Neutrophil (primary cell): ENCODE data around the gene RNASE7.

Source experiments
- H3K27ac ChIP-seq: fragments of 200-600 bp; sonication (generic); 2 replicates; pipeline ENCODE4 v1.5.1; 2016; ENCODE audit warnings: mild to moderate bottlenecking, moderate library complexity
- H3K27me3 ChIP-seq: fragments of 200-600 bp; sonication (generic); 2 replicates; pipeline ENCODE4 v1.6.0; 2016; ENCODE audit warnings: mild to moderate bottlenecking
- H3K36me3 ChIP-seq: fragments of 200-600 bp; sonication (generic); 2 replicates; pipeline ENCODE4 v1.5.1; 2017
- H3K4me1 ChIP-seq, 2 experiments: fragments of 200-600 bp in 1 of 2; sonication (generic) in 1 of 2; 1 replicate in 1 of 2; 2 replicates in 1 of 2; pipeline versions ENCODE4 v1.5.1 to v1.6.1; 2013 to 2016; ENCODE audit warnings: low read depth in 1 of 2, low read length in 1 of 2, mild to moderate bottlenecking in 1 of 2, moderate library complexity in 1 of 2; ENCODE audit not compliant: control insufficient read depth in 1 of 2, insufficient read depth in 1 of 2
- H3K4me3 ChIP-seq, 2 experiments: fragments of 200-600 bp in 1 of 2; sonication (generic) in 1 of 2; 1 replicate in 1 of 2; 2 replicates in 1 of 2; pipeline ENCODE4 v1.5.1; 2013 to 2016; ENCODE audit warnings: low read depth in 1 of 2, low read length in 1 of 2, mild to moderate bottlenecking in 1 of 2, moderate library complexity in 1 of 2
- H3K9me3 ChIP-seq: fragments of 200-600 bp; sonication (generic); 2 replicates; pipeline ENCODE4 v1.5.1; 2016
- TF ChIP-seq, protein P1 (sequence below): fragments of 200-600 bp; sonication (generic); IDR thresholded peaks from 2 replicates; pipeline ENCODE4 v1.5.1; 2016; ENCODE audit warnings: antibody characterized with exemption

Gene RNASE7, protein sequence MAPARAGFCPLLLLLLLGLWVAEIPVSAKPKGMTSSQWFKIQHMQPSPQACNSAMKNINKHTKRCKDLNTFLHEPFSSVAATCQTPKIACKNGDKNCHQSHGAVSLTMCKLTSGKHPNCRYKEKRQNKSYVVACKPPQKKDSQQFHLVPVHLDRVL

DNA sequence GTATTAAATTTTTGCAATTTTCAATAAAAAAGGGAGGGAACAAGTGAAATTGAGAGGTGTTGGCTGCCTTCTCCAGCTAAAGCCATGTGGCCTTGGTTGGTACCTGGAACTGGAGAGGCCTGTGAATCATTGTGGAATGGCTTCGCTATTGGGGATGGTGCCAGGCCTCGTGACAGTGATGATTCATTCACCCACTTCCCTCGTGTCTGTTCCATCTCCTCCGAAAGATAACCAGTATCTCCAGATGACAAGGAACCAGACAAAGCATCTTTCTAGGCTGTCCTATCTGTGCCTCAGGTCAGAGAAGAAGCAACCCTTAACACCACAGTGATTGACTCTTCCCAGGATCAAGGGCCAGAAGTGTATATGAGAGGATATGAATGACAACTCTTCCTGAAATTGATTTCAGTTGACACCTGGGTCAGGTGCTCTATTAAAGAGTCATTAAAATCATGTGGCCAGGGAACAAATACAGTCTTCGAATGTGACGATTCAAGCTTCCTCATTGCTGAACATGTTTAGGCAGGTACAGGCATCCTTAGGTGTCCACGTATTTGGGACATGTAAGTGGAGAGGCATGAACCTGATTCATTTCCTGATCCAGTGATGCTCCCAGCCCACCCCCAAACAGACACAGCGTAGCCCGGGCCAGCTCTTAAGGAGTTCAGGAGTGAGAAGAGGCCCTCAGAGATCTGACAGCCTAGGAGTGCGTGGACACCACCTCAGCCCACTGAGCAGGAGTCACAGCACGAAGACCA is at the start of gene RNASE7:
Gene RNASE7, plus strand, starts transcription at position 687 of the 758 bp plus-strand sequence. CDS start 631 bp downstream, outside the sequence.
- peaks cover 37% of the 10 kb centered on the region for H3K27me3 ChIP-seq
- TF ChIP-seq, protein P1, sequence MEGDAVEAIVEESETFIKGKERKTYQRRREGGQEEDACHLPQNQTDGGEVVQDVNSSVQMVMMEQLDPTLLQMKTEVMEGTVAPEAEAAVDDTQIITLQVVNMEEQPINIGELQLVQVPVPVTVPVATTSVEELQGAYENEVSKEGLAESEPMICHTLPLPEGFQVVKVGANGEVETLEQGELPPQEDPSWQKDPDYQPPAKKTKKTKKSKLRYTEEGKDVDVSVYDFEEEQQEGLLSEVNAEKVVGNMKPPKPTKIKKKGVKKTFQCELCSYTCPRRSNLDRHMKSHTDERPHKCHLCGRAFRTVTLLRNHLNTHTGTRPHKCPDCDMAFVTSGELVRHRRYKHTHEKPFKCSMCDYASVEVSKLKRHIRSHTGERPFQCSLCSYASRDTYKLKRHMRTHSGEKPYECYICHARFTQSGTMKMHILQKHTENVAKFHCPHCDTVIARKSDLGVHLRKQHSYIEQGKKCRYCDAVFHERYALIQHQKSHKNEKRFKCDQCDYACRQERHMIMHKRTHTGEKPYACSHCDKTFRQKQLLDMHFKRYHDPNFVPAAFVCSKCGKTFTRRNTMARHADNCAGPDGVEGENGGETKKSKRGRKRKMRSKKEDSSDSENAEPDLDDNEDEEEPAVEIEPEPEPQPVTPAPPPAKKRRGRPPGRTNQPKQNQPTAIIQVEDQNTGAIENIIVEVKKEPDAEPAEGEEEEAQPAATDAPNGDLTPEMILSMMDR, result no peak
- no peak within 1 kb of the TSS for H3K4me3 ChIP-seq
- H3K27ac ChIP-seq, result no peak within 1 kb of the TSS
- H3K4me1 ChIP-seq, result no peaks in the 10 kb centered on the region
- H3K36me3 ChIP-seq, result no peaks in the 10 kb centered on the region
- no peaks in the 10 kb centered on the region for H3K9me3 ChIP-seq

DNA sequence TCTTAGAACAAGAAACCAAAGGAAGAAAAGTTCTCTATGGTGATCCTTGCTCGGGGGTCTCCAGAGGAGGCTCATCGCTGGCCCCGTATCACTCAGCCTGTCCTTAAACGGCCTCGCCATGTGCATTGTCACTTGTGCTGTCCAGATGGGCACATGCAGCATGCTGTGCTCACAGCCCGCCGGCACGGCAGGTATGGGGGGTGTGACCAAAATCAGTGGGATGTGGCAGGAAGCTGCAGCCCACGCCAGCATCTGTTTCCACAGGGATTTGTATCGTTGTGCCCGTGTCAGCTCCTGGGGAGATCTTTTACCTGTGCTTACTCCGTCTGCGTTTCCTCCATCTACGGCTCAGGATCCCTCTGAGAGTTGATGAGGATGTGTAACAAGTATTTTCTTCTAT is 45.6 kb upstream of the RNASE7 start:
- Histone ChIP-seq H3K27ac (no peak overlapping the region), H3K4me1 (no peaks in the 10 kb centered on the region), H3K9me3 (no peaks in the 10 kb centered on the region), H3K4me3 (no peak overlapping the region), H3K27me3 (no peaks in the 10 kb centered on the region), H3K36me3 (peaks cover 61% of the 10 kb centered on the region)
- TF ChIP-seq, protein P1, result no peak

DNA sequence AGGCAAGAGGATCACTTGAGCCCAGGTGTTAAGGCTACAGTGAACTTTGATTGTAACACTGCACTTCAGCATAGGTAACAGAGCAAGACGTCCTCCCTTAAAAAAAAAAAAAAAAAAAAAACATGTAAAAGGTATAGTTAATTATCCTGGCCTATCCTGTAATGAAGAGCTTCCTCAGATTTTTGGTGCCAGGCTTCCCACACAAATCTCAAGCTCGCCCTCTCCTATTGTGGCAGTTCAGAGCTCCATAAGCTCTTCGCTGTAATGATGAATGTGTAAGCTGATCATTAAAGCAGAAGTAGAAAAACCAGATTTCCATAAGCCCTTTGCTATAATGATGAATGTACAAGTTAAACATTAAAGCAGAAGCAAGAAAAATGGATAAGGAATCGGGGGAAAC is 45.0 kb upstream of the RNASE7 start:
- H3K27ac ChIP-seq, result no peak overlapping the region
- H3K9me3 ChIP-seq, result no peaks in the 10 kb centered on the region
- peaks cover 58% of the 10 kb centered on the region for H3K36me3 ChIP-seq
- no peak overlapping the region for H3K4me3 ChIP-seq
- no peaks in the 10 kb centered on the region for H3K4me1 ChIP-seq
- TF ChIP-seq, protein P1, result no peak
- H3K27me3 ChIP-seq, result no peaks in the 10 kb centered on the region

DNA sequence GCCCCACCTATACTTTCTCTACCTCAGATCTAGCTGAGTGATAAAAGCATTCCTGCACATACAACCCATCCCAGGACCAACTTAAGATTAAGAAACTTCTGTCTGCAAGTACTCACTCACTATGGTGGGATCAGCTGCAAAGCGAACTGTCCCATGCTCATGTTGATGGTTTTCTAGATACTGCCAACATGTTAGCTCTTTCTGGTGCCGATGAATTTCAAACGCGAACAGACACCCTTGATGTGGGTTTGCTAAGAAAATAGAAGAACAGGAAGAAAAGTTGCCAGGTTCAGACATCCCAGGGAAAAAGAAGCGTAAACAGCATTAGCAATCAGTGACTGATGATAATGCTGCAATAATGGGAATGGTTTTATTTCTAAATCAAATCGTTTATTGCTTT is 44.6 kb upstream of the RNASE7 start:
- Histone ChIP-seq H3K27me3 (no peaks in the 10 kb centered on the region), H3K4me3 (no peak overlapping the region), H3K9me3 (no peaks in the 10 kb centered on the region), H3K4me1 (no peaks in the 10 kb centered on the region), H3K36me3 (peaks cover 54% of the 10 kb centered on the region), H3K27ac (no peak overlapping the region)
- TF ChIP-seq, protein P1, result no peak

DNA sequence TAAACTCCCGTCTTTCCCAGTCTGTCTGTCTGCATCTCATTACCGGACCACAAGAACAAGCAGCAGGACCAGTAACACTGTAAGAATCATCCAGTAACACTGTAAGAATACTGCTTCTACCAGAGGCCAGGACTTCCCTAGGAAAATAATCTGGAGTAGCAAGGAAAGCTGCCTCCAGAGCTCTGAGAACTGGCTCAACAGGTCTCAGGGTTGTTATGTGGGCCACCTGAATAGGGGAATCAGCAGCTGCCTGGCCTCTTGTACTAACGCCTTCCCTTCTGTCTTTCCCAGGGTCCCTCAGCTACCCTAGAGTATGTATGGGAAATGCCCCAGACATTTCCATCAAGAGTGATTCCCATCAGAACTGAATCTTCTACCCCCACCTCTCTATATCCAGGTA is 44.0 kb upstream of the RNASE7 start:
- Histone ChIP-seq H3K9me3 (no peaks in the 10 kb centered on the region), H3K4me1 (no peaks in the 10 kb centered on the region), H3K27ac (no peak overlapping the region), H3K27me3 (no peaks in the 10 kb centered on the region), H3K4me3 (no peak overlapping the region), H3K36me3 (peaks cover 48% of the 10 kb centered on the region)
- TF ChIP-seq, protein P1, result no peak
